Activated CD8-positive, alpha-beta T cell treated with anti-CD3 and anti-CD28 coated beads for 36 hours (primary cell): Measurements from ENCODE around the gene AQP9. TPM values are rescaled to one million over a fixed set of nuclear protein-coding genes. Genes with fewer than 3 reads are reported as not detected.

Experiments
- ATAC-seq: fragments of 200-7000 bp; cut with Tn5 transposase; one replicate; pipeline ENCODE4 v1.10.0; 2021; ENCODE audit warnings: mild to moderate bottlenecking, moderate library complexity
- CTCF ChIA-PET: fragments of 350-600 bp; sonication (Branson Sonifier 250); formaldehyde crosslinking; loops from one replicate; lab custom pipeline; 2021; ENCODE audit warnings: antibody characterized with exemption; lab: Charles Lee
- POLR2A ChIA-PET: fragments of 350-600 bp; sonication (Branson Sonifier 250); formaldehyde crosslinking; loops from one replicate; lab custom pipeline; 2021; ENCODE audit warnings: antibody characterized with exemption; lab: Charles Lee
- DNase-seq: peaks from one replicate; pipeline ENCODE4 v3.0.0-alpha.2; 2020
- H3K27ac Mint-ChIP-seq: one replicate; pipeline ENCODE4 v1.8.0; 2021; ENCODE audit warnings: mild to moderate bottlenecking, mixed read lengths
- H3K27me3 Mint-ChIP-seq: one replicate; pipeline ENCODE4 v1.8.0; 2021; ENCODE audit warnings: mixed read lengths
- H3K36me3 Mint-ChIP-seq: one replicate; pipeline ENCODE4 v1.8.0; 2021; ENCODE audit warnings: low read depth, mixed read lengths
- H3K4me1 Mint-ChIP-seq: one replicate; pipeline ENCODE4 v1.8.0; 2021; ENCODE audit warnings: low read depth, mixed read lengths
- H3K4me3 Mint-ChIP-seq: one replicate; pipeline ENCODE4 v1.8.0; 2021; ENCODE audit warnings: mild to moderate bottlenecking, moderate library complexity, mixed read lengths
- H3K9me3 Mint-ChIP-seq: one replicate; pipeline ENCODE4 v1.8.0; 2021; ENCODE audit warnings: mixed read lengths
- CTCF ChIP-seq: fragments of 200-600 bp; IDR thresholded peaks from one replicate; pipeline ENCODE4 v1.8.0; 2022; ENCODE audit warnings: antibody characterized with exemption, mild to moderate bottlenecking
- intact Hi-C: fragments of 100-400 bp; cut with micrococcal nuclease; formaldehyde crosslinking; loops from one replicate; pipeline ENCODE4 v1.10.0; 2022
- total RNA-seq, 2 experiments: library from RNA; stranded (reverse); gene quantifications; one replicate each; pipeline ENCODE4 v1.2.3, GENCODE V29; 2021

AQP9 gene
- total RNA-seq, 2 experiments from 2014 or later = not detected

DNA sequence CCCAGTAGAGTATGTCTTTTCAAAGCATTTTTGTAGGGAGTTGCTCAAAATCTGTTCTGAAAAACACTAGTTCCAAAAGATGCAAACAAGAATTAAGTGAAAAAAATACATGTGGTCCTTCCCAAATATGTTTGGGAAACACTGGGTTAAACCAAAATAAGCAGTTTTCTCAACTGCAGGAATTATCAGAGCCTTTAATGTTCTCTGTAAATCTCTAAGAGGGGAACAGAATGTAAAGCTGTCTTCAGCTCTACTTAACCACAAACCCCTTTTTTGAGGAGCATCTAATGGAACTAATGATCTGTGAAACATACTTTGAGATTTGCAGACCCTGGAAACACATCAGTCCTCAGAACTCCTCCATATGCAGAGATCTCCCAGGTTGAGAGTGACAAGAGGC is 9.9 kb downstream of the AQP9 start:
- ATAC-seq (no peak), DNase-seq (no peak)
- ChIA-PET CTCF (no interaction called here), POLR2A (no interaction called here)
- Mint-ChIP-seq H3K27me3 (peaks cover 6% of the 10 kb centered on the region), H3K4me3 (no peak overlapping the region), H3K9me3 (no peaks in the 10 kb centered on the region), H3K4me1 (no peaks in the 10 kb centered on the region), H3K36me3 (no peaks in the 10 kb centered on the region), H3K27ac (no peak overlapping the region)
- intact Hi-C loops = no loop called here
- TF ChIP-seq CTCF = no peak

DNA sequence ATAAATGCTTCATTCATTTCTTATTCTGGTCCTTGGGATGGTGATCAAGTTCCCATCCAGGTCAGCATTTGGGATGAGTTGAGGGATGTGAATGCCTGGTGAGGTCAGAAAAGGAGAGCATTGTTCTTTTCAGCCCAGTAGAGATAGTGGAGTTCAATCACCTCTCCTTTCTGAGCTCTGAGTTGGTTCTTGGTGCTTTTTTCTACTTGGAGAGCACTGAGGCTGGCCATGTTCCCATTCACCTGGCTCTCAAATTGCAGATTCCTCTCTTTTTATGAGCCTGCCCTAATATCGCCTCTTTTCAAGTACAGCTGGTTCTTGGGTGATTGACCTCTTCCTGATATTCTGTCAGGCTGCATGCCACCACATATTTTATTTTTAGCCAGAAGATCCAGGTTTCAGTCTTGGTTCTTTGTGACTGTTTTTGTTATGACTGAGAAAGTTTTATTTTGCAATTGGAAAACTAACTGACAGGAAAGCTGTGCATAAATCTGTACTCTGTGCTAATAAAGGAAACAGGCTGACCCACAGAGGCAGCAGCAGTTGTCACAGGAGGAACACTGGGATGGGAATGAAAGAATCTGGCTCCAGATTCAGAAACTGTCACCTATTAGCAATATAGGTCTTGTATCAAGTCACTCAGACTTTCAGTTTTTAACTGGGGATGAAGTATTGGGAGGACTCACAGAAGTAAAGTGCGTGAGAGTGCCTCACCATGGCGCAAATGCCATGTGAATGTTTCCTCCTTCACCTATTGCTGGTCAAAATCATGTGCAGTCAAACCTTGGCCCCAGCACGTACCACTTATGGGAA is 10.7 kb downstream of the AQP9 start:
- H3K27ac Mint-ChIP-seq = no peak overlapping the region
- no peaks in the 10 kb centered on the region for H3K36me3 Mint-ChIP-seq
- H3K4me1 Mint-ChIP-seq = no peaks in the 10 kb centered on the region
- ChIA-PET POLR2A (interaction anchor here (0.6 kb wide), 1 partner anchor 8 kb away, joined by 3 read pairs; no protein-coding TSS in a partner anchor), CTCF (no interaction called here)
- TF ChIP-seq CTCF = no peak
- H3K4me3 Mint-ChIP-seq = no peak overlapping the region
- no peak for DNase-seq
- intact Hi-C loops = no loop called here
- no peak for ATAC-seq
- H3K9me3 Mint-ChIP-seq = no peaks in the 10 kb centered on the region
- peaks cover 6% of the 10 kb centered on the region for H3K27me3 Mint-ChIP-seq

DNA sequence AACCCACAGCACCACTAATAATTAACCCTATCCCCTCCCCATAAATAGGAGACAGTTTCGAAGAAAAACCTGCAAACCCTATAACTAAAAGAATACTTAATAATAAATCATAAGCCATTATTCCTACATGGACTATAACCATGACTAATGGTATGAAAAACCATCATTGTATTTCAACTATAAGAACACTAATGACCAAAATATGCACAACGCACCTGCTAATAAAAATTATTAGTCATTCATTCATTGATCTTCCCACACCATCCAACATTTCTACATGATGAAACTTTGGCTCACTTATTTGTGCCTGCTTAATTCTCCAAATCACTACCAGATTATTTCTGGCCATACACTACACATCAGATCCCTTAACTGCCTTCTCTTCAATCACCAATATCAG is 16.6 kb downstream of the AQP9 start:
- Mint-ChIP-seq H3K27me3 (peaks cover 2% of the 10 kb centered on the region), H3K4me1 (no peaks in the 10 kb centered on the region), H3K36me3 (no peaks in the 10 kb centered on the region), H3K9me3 (no peaks in the 10 kb centered on the region), H3K4me3 (no peak overlapping the region), H3K27ac (no peak overlapping the region)
- no peak for TF ChIP-seq CTCF
- DNase-seq (no peak), ATAC-seq (no peak)
- CTCF ChIA-PET = no interaction called here
- intact Hi-C loops = no loop called here
- POLR2A ChIA-PET = no interaction called here

- CTCF ChIA-PET = interaction anchor here (1.7 kb wide), 1 partner anchor 23 kb away, joined by 5 read pairs; no protein-coding TSS in a partner anchor
These were observed 21.7 kb downstream of the AQP9 start for GRCh38 chr15:58159827-58160386.

More at GRCh38 chr15:58159827-58160386, 21.7 kb downstream of the AQP9 start:
- no peaks in the 10 kb centered on the region for H3K36me3 Mint-ChIP-seq
- no peak for TF ChIP-seq CTCF
- H3K9me3 Mint-ChIP-seq = no peaks in the 10 kb centered on the region
- intact Hi-C loops = no loop called here
- no peak overlapping the region for H3K27ac Mint-ChIP-seq
- DNase-seq = no peak
- ATAC-seq = no peak
- no peaks in the 10 kb centered on the region for H3K4me1 Mint-ChIP-seq
- H3K4me3 Mint-ChIP-seq = no peak overlapping the region
- H3K27me3 Mint-ChIP-seq = peaks cover 18% of the 10 kb centered on the region
- POLR2A ChIA-PET = no interaction called here
